ENCODE results near the gene TM4SF20.

GRCh38 chr2:227370791-227371312 is 8.3 kb downstream of the TM4SF20 start:
- no peak for TF ChIP-seq CTCF (IDR thresholded peaks at IDR 0.05)
- TF ChIP-seq POLR2A (IDR thresholded peaks at IDR 0.05) = no peak

Data from lower leg skin (tissue), 3 donors.